ENCODE measurements around the gene ZNF276. TPM values are rescaled to one million over a fixed set of nuclear protein-coding genes. Genes with fewer than 3 reads are reported as not detected.

The ZNF276 gene
- total and polyA plus RNA-seq, 2 donors (not counting 1 experiment from before 2014, with no cell fraction given), result 82.7 to 110 TPM

DNA sequence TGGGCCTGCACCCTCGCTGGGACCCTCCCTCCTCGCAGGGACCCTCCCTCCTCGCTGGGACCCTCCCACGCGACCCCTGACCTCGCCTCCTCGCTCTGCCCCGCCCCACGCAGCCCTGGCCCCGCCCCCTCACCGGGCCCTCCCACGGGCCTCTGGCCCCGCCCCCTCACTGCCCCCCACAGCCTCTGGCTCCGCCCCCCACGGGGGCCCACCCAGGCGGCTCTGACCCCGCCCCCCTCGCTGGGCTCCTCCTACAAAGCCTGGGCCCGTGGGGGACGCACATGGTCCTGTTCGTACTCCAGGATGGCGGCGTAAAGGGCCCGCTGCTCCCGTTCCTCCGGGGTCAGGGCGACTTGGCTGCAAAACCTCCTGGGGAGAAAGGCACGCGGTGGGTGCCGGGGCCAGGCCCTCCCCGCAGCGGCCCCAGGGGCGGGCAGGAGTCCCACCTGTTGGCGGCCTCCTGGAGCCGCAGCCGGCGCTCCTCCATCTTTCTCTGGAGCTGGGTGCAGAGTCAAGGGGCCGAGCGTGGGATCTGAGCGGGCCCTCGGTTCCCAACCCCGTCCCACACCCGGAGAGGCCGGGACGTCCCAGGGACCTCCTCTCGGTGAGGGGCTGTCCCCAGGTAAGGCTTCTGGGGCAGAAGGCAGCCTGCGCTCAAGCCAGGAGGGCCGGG, 9.6 kb upstream of the ZNF276 start:
- Histone ChIP-seq H3K27ac (ENCODE audit: low read length in 2 of 2) (no peak overlapping the region), H3K36me3 (replicated peaks in 1 of 2; ENCODE audit: control extremely low read depth in 1 of 2, control insufficient read depth in 1 of 2, extremely low read depth in 1 of 2, insufficient read depth in 2 of 2, low read length in 1 of 2) (no peaks in the 10 kb centered on the region), H3K27me3 (replicated peaks in 1 of 4; ENCODE audit: control extremely low read depth in 1 of 4, control insufficient read depth in 3 of 4, insufficient read depth in 4 of 4, low read length in 3 of 4) (no peaks in the 10 kb centered on the region), H4K20me1 (ENCODE audit: control insufficient read depth, insufficient read depth, low read length, poor library complexity, severe bottlenecking) (no peaks in the 10 kb centered on the region), H3K9me3 (ENCODE audit: control extremely low read depth in 1 of 3, control insufficient read depth in 2 of 3, insufficient read depth in 1 of 3, low read length in 2 of 3) (no peaks in the 10 kb centered on the region), H3K4me3 (ENCODE audit: control extremely low read depth in 1 of 5, extremely low read depth in 1 of 5, insufficient read depth in 1 of 5, low read depth in 2 of 5, low read length in 4 of 5) (peak overlapping the region in 4 of 5 experiments; percentile 35 to 67 (median 58)), H3K9ac (ENCODE audit: low read length) (peak overlapping the region; percentile 68), H2AFZ (ENCODE audit: insufficient read depth, low read depth, low read length, poor library complexity, severe bottlenecking) (peak overlapping the region; percentile 77), H3K4me1 (ENCODE audit: control insufficient read depth in 2 of 2, insufficient read depth in 2 of 2, low read length in 2 of 2) (peaks cover 8 to 11% of the 10 kb centered on the region in 2 donors), H3K4me2 (replicated peaks; ENCODE audit: low read depth, low read length, poor library complexity, severe bottlenecking) (peak overlapping the region; percentile 99), H3K79me2 (ENCODE audit: control insufficient read depth, insufficient read depth, low read length) (no peaks in the 10 kb centered on the region)
- TF ChIP-seq EZH2 (IDR thresholded peaks at IDR 0.05; ENCODE audit: borderline replicate concordance, insufficient read depth, low read depth, low read length, poor library complexity, severe bottlenecking), result no peak
- TF ChIP-seq CTCF (IDR thresholded peaks at IDR 0.05), result no peak
- ChIA-PET POLR2A (no interaction called here), CTCF (no interaction called here)
- intact Hi-C loops (cut with micrococcal nuclease), result loop anchor here (1.0 kb wide), 2 partner anchors 9 to 10 kb away; partner anchors contain the start of gene ZNF276
- H3K27ac Mint-ChIP-seq, result no peak overlapping the region
- H3K9me3 Mint-ChIP-seq (ENCODE audit: insufficient read depth), result no peaks in the 10 kb centered on the region
- peaks cover 4% of the 10 kb centered on the region for H3K4me1 Mint-ChIP-seq
- no peaks in the 10 kb centered on the region for H3K27me3 Mint-ChIP-seq
- H3K4me3 Mint-ChIP-seq, result peak overlapping the region; percentile 67
- WGBS (ENCODE audit: insufficient coverage), result 4% methylated on average over 37 of the region's 48 CpGs
- DNase-seq (peak; percentile 82), ATAC-seq (ENCODE audit: low read depth) (peak; percentile 95)

DNA sequence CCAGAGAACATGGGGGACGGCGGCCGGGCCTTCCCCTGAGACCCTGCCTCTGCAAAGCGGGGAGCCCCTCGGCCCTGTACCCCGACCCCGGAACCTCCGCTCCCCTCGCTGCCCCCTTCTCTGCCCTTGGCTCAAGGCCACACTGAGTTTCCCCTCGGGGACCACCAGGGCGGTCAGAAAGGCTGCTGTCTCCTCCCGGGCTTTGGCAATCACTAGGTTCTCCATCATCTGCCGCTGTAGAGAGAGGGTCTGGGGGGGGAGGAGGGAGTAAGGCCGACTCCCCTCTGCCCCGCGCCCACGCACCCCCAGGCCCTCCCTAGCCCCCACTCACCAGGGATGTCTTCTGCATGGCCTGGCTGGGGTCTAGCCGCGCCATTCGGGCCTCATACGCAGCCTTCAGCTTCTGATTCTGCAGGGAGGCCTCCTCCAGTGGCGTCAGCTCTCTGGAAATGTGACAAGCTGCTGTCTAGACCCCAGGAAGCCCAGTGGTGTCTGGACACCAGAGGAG, 9.0 kb upstream of the ZNF276 start:
- peak overlapping the region; percentile 77 for H2AFZ ChIP-seq (ENCODE audit: insufficient read depth, low read depth, low read length, poor library complexity, severe bottlenecking)
- CTCF ChIA-PET, result interaction anchor here (0.6 to 2.2 kb wide), 4 partner anchors 11 to 153 kb away, joined by 3 to 7 read pairs (median 4); no protein-coding TSS in a partner anchor

More for the DNA sequence above, 9.0 kb upstream of the ZNF276 start:
- no peaks in the 10 kb centered on the region for H3K9me3 ChIP-seq (ENCODE audit: control extremely low read depth in 1 of 3, control insufficient read depth in 2 of 3, insufficient read depth in 1 of 3, low read length in 2 of 3)
- peaks cover 4% of the 10 kb centered on the region for H3K79me2 ChIP-seq (ENCODE audit: control insufficient read depth, insufficient read depth, low read length)
- peak overlapping the region; percentile 68 for H3K9ac ChIP-seq (ENCODE audit: low read length)
- H3K36me3 ChIP-seq (replicated peaks in 1 of 2; ENCODE audit: control extremely low read depth in 1 of 2, control insufficient read depth in 1 of 2, extremely low read depth in 1 of 2, insufficient read depth in 2 of 2, low read length in 1 of 2), result no peaks in the 10 kb centered on the region
- H4K20me1 ChIP-seq (ENCODE audit: control insufficient read depth, insufficient read depth, low read length, poor library complexity, severe bottlenecking), result peaks cover 4% of the 10 kb centered on the region
- peak overlapping the region in 4 of 5 experiments; percentile 35 to 67 (median 58) for H3K4me3 ChIP-seq (ENCODE audit: control extremely low read depth in 1 of 5, extremely low read depth in 1 of 5, insufficient read depth in 1 of 5, low read depth in 2 of 5, low read length in 4 of 5)
- peaks cover 8 to 11% of the 10 kb centered on the region in 2 donors for H3K4me1 ChIP-seq (ENCODE audit: control insufficient read depth in 2 of 2, insufficient read depth in 2 of 2, low read length in 2 of 2)
- 11% methylated on average over 22 of the region's 22 CpGs for WGBS (ENCODE audit: insufficient coverage)
- Mint-ChIP-seq H3K27me3 (no peaks in the 10 kb centered on the region), H3K4me1 (peaks cover 4% of the 10 kb centered on the region), H3K9me3 (ENCODE audit: insufficient read depth) (no peaks in the 10 kb centered on the region), H3K4me3 (peak overlapping the region; percentile 67), H3K27ac (no peak overlapping the region)
- intact Hi-C loops (cut with micrococcal nuclease), result no loop called here
- no peak overlapping the region for H3K27ac ChIP-seq (ENCODE audit: low read length in 2 of 2)
- DNase-seq, result no peak
- no peaks in the 10 kb centered on the region for H3K27me3 ChIP-seq (replicated peaks in 1 of 4; ENCODE audit: control extremely low read depth in 1 of 4, control insufficient read depth in 3 of 4, insufficient read depth in 4 of 4, low read length in 3 of 4)
- no peak for TF ChIP-seq CTCF (IDR thresholded peaks at IDR 0.05)
- TF ChIP-seq EZH2 (IDR thresholded peaks at IDR 0.05; ENCODE audit: borderline replicate concordance, insufficient read depth, low read depth, low read length, poor library complexity, severe bottlenecking), result no peak
- no peak for ATAC-seq (ENCODE audit: low read depth)
- peak overlapping the region; percentile 99 for H3K4me2 ChIP-seq (replicated peaks; ENCODE audit: low read depth, low read length, poor library complexity, severe bottlenecking)
- POLR2A ChIA-PET, result no interaction called here

Measured in B cell (primary cell).